LNCAP (cell line): ENCODE measurements around the gene ORM1.

Experiments
- CTCF ChIP-seq: fragments of 450-650 bp; IDR thresholded peaks from 2 replicates; pipeline ENCODE4 v1.5.1; 2017; ENCODE audit warnings: mild to moderate bottlenecking

The ORM1 gene

GRCh38 chr9:114289106-114289505, 33.8 kb upstream of the ORM1 start:
- no peak for TF ChIP-seq CTCF

- no peak for TF ChIP-seq CTCF
Measured at GRCh38 chr9:114289571-114290481, 33.1 kb upstream of the ORM1 start.

- no peak for TF ChIP-seq CTCF
Measured at GRCh38 chr9:114290561-114290986, 32.3 kb upstream of the ORM1 start.

- TF ChIP-seq CTCF: peak; percentile 93
Measured at GRCh38 chr9:114291064-114291474, 31.8 kb upstream of the ORM1 start.

- TF ChIP-seq CTCF: no peak
Measured at GRCh38 chr9:114291886-114292590, 30.9 kb upstream of the ORM1 start.

GRCh38 chr9:114294664-114295063, 28.2 kb upstream of the ORM1 start:
- TF ChIP-seq CTCF: no peak

GRCh38 chr9:114296338-114296737, 26.6 kb upstream of the ORM1 start:
- no peak for TF ChIP-seq CTCF
